ENCODE measurements around the gene KNCN.

Gene KNCN

GRCh38 chr1:46592823-46593222, 41.4 kb upstream of the KNCN start:
- H3K4me3 ChIP-seq (ENCODE audit: control insufficient read depth, low read depth, low read length) = no peak overlapping the region
- TF ChIP-seq CTCF (IDR thresholded peaks at IDR 0.05; ENCODE audit: control insufficient read depth, insufficient read depth, low read depth, low read length, missing control alignments) = no peak
- DNase-seq (ENCODE audit: low read depth) = no peak

DNA sequence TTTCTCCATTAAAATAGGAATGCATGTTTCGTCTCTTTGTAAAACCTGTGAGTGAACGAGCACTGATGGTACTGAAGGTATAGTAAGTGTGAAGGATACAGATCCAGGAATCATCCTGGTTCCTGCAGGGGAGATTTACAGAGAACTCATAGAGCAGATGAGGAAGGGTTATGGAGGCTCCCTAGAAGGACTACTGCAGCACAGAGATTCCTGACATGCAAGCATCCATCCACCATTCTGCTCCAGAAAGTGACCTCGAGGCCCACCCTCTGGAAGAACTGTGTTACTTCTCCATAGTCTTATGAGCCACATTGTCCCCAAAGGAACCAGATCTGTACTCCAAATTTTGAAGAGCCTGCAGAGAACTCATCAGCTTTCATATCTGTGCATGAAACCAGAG, 38.1 kb upstream of the KNCN start:
- no peak overlapping the region for H3K4me3 ChIP-seq (ENCODE audit: control insufficient read depth, low read depth, low read length)
- TF ChIP-seq CTCF (IDR thresholded peaks at IDR 0.05; ENCODE audit: control insufficient read depth, insufficient read depth, low read depth, low read length, missing control alignments) = no peak
- no peak for DNase-seq (ENCODE audit: low read depth)

- no peak for TF ChIP-seq CTCF (IDR thresholded peaks at IDR 0.05; ENCODE audit: control insufficient read depth, insufficient read depth, low read depth, low read length, missing control alignments)
- no peak overlapping the region for H3K4me3 ChIP-seq (ENCODE audit: control insufficient read depth, low read depth, low read length)
- no peak for DNase-seq (ENCODE audit: low read depth)
Observed at GRCh38 chr1:46587069-46587468, 35.6 kb upstream of the KNCN start.

DNA sequence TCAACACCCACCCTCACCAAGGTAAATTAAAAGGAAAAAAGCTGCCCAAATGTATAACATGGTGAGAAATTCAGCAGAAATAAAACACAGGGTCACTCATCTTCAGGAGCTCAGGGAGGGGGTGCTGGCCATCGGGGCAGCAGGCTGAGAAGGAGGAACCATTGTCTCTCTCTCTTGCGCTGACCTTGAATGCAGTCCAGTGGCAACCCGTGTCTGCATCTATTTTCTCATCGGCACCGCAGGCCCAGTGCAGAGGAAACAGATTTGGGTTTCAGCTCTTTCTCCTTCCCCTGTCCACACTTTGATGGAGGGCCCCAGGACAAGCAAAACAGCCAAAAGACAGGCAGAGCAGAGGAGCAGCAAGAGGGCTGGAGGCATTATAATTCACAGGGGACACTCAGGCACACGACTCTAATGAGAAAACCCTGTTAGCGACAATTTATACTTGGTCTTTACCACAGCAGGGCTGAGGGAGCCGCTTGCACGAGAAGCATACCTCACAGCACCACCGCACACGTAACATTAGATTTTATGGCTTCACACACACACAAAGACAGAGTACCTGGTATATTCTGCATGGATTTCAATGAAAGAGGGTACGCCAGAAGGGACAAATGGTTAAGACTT, 34.0 kb upstream of the KNCN start:
- no peak for TF ChIP-seq CTCF (IDR thresholded peaks at IDR 0.05; ENCODE audit: control insufficient read depth, insufficient read depth, low read depth, low read length, missing control alignments)
- H3K4me3 ChIP-seq (ENCODE audit: control insufficient read depth, low read depth, low read length) = no peak overlapping the region
- no peak for DNase-seq (ENCODE audit: low read depth)

DNA sequence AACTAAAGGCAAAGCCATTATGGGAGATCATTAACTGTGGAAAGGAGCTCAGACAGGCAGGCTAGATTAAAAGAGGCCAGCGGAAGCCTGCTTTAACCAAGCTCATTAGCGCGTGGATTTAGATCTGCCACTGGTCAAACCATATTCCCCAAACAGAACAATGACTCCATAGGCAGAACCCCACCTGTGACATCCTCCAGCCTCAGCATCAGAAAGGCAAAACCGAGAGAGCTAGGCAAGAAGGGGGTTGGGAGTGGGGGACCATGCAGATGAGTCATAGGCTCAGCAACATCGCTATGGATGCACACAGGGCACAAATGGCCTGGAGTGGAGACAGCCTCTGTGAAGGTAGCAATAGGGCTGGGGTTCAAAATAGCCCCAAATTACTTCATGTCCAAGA, 32.0 kb upstream of the KNCN start:
- TF ChIP-seq CTCF (IDR thresholded peaks at IDR 0.05; ENCODE audit: control insufficient read depth, insufficient read depth, low read depth, low read length, missing control alignments) = no peak
- no peak overlapping the region for H3K4me3 ChIP-seq (ENCODE audit: control insufficient read depth, low read depth, low read length)
- DNase-seq (ENCODE audit: low read depth) = no peak

GRCh38 chr1:46582972-46583371, 31.5 kb upstream of the KNCN start:
- no peak for TF ChIP-seq CTCF (IDR thresholded peaks at IDR 0.05; ENCODE audit: control insufficient read depth, insufficient read depth, low read depth, low read length, missing control alignments)
- DNase-seq (ENCODE audit: low read depth) = no peak
- H3K4me3 ChIP-seq (ENCODE audit: control insufficient read depth, low read depth, low read length) = no peak overlapping the region
